Skeletal muscle satellite cell (primary cell): ENCODE measurements around the gene CMTM7.

Source experiments
- H3K27me3 ChIP-seq: 2 replicates; pipeline ENCODE4 v1.7.0; 2013; ENCODE audit warnings: low read length; ENCODE audit not compliant: control insufficient read depth, insufficient read depth
- H3K36me3 ChIP-seq: 2 replicates; pipeline ENCODE4 v1.7.0; 2013; ENCODE audit warnings: mild to moderate bottlenecking, control low read depth, low read length; ENCODE audit not compliant: insufficient read depth
- H3K4me1 ChIP-seq: 2 replicates; pipeline ENCODE4 v1.7.0; 2013; ENCODE audit warnings: low read length; ENCODE audit not compliant: control insufficient read depth, insufficient read depth
- H3K4me2 ChIP-seq: 2 replicates; pipeline ENCODE4 v1.7.0; 2013; ENCODE audit warnings: mild to moderate bottlenecking, low read length
- H3K4me3 ChIP-seq: 2 replicates; pipeline ENCODE4 v1.7.0; 2013; ENCODE audit warnings: low read length
- H3K9ac ChIP-seq: 2 replicates; pipeline ENCODE4 v1.7.0; 2013; ENCODE audit warnings: mild to moderate bottlenecking, low read depth, low read length, moderate library complexity
- H3K9me3 ChIP-seq: replicated peaks from 2 replicates; pipeline ENCODE4 v1.7.0; 2013; ENCODE audit warnings: mild to moderate bottlenecking, control low read depth, low read length

The CMTM7 gene

GRCh38 chr3:32502118-32502945 lies 110.7 kb downstream of the CMTM7 start, which contains the start of gene CMTM6:
CMTM6 (minus strand) TSS chr3:32502852; CDS start chr3:32502745, 107 bp downstream.
- Histone ChIP-seq H3K9me3 (no peaks in the 10 kb centered on the region), H3K4me3 (peak within 1 kb of the TSS; percentile 82), H3K9ac (peak within 1 kb of the TSS; percentile 91), H3K4me2 (peak within 1 kb of the TSS; percentile 78), H3K4me1 (peaks cover 15% of the 10 kb centered on the region), H3K36me3 (peaks cover 5% of the 10 kb centered on the region), H3K27me3 (no peaks in the 10 kb centered on the region)

DNA sequence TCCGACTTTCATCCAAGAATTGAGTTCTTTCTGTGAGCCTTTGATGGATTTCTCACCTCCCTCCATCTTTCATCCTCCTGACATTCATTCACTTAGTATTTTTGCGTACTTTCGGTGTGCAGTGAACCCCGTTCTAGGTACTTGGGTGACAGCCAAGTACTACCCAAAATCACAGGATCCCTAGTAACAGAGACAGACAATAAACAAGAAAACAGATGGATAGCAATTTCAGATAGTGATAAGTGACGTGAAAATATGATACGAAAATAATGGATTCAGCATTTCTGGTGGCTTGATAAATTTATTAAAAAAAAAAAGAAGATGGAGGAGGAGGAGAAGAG lies 111.3 kb downstream of the CMTM7 start:
- Histone ChIP-seq H3K4me3 (peak overlapping the region; percentile 82), H3K9me3 (no peaks in the 10 kb centered on the region), H3K4me2 (peak overlapping the region; percentile 78), H3K36me3 (peaks cover 5% of the 10 kb centered on the region), H3K9ac (peak overlapping the region; percentile 91), H3K27me3 (no peaks in the 10 kb centered on the region), H3K4me1 (peaks cover 15% of the 10 kb centered on the region)
